Ovary (tissue), 3 donors: ENCODE results near the gene PNPLA5.

Experiments used
- POLR2A ChIP-seq: fragments of 450-650 bp; IDR thresholded peaks from one replicate; pipeline ENCODE4 v1.6.1; 2017; ENCODE audit warnings: antibody characterized with exemption, mild to moderate bottlenecking, moderate library complexity
- TF ChIP-seq, protein P1 (sequence below), 3 donors: fragments of 450-650 bp in 2 of 3; fragments of 200-600 bp in 1 of 3; IDR thresholded peaks; one replicate each; pipeline versions ENCODE4 v1.5.1 to v1.8.0; 2016 to 2022; ENCODE audit warnings: antibody characterized with exemption in 3 of 3, mild to moderate bottlenecking in 1 of 3
- donor health status: DM: no; HTN: no; CAD: no.

DNA sequence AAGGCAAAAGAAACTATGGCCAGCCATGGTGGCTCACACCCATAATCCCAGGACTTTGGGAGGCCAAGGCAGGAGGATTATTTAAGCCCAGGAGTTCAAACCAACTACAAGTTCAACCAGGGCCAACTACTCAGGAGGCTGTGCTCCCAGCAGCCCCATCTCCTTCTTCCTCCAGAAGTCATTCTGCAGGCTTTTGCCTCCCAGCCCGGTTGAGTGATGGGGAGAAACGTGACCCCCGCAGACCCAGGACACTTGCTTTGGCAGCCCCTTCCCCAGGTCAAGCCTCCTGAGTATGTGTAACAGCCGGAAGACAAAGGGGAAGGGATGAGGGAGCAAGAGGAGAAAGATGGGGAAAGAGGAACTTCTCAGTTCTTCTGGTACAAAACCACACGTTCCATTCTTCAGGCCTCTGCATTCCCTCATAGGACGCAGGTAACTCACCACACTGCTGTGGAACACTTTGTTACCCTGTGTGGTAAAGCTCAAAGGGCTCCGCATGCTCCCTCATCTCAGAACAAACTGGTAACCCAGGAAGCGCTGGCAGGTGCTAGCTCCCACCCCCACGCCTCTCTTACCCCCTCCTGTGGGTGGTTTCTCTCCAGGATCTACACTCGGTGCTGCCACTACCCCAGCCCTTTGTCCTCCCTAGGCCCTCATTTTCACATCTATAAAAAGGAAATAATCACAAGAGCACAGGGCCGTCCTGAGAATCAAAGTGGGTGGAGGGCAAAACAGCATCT is 33.5 kb downstream of the PNPLA5 start:
- TF ChIP-seq POLR2A: no peak
- TF ChIP-seq, protein P1, sequence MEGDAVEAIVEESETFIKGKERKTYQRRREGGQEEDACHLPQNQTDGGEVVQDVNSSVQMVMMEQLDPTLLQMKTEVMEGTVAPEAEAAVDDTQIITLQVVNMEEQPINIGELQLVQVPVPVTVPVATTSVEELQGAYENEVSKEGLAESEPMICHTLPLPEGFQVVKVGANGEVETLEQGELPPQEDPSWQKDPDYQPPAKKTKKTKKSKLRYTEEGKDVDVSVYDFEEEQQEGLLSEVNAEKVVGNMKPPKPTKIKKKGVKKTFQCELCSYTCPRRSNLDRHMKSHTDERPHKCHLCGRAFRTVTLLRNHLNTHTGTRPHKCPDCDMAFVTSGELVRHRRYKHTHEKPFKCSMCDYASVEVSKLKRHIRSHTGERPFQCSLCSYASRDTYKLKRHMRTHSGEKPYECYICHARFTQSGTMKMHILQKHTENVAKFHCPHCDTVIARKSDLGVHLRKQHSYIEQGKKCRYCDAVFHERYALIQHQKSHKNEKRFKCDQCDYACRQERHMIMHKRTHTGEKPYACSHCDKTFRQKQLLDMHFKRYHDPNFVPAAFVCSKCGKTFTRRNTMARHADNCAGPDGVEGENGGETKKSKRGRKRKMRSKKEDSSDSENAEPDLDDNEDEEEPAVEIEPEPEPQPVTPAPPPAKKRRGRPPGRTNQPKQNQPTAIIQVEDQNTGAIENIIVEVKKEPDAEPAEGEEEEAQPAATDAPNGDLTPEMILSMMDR (IDR thresholded peaks at IDR 0.05): no peak
